Subcutaneous adipose tissue (tissue), 4 donors: Measurements from ENCODE around the gene CFAP77. TPM values are rescaled to one million over a fixed set of nuclear protein-coding genes. Genes with fewer than 3 reads are reported as not detected.

Experiments used
- total RNA-seq, 4 donors: library from RNA; depleted of rRNA; stranded (reverse); fragments of >200 nt; gene quantifications; one replicate each; pipeline ENCODE4 v1.1.0, GENCODE V29; 2016
- TF ChIP-seq, protein P1 (sequence below): fragments of 450-650 bp; IDR thresholded peaks from one replicate; pipeline ENCODE4 v1.5.1; 2016; ENCODE audit warnings: low read depth, mild to moderate bottlenecking, control low read depth, antibody characterized with exemption, moderate library complexity

The CFAP77 gene
- total RNA-seq, 4 donors from 2014 or later, result not detected

GRCh38 chr9:132518626-132519025 is 108.6 kb downstream of the CFAP77 start:
- TF ChIP-seq, protein P1, sequence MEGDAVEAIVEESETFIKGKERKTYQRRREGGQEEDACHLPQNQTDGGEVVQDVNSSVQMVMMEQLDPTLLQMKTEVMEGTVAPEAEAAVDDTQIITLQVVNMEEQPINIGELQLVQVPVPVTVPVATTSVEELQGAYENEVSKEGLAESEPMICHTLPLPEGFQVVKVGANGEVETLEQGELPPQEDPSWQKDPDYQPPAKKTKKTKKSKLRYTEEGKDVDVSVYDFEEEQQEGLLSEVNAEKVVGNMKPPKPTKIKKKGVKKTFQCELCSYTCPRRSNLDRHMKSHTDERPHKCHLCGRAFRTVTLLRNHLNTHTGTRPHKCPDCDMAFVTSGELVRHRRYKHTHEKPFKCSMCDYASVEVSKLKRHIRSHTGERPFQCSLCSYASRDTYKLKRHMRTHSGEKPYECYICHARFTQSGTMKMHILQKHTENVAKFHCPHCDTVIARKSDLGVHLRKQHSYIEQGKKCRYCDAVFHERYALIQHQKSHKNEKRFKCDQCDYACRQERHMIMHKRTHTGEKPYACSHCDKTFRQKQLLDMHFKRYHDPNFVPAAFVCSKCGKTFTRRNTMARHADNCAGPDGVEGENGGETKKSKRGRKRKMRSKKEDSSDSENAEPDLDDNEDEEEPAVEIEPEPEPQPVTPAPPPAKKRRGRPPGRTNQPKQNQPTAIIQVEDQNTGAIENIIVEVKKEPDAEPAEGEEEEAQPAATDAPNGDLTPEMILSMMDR, result no peak

GRCh38 chr9:132519033-132519432 is 109.0 kb downstream of the CFAP77 start:
- TF ChIP-seq, protein P1, result no peak

DNA sequence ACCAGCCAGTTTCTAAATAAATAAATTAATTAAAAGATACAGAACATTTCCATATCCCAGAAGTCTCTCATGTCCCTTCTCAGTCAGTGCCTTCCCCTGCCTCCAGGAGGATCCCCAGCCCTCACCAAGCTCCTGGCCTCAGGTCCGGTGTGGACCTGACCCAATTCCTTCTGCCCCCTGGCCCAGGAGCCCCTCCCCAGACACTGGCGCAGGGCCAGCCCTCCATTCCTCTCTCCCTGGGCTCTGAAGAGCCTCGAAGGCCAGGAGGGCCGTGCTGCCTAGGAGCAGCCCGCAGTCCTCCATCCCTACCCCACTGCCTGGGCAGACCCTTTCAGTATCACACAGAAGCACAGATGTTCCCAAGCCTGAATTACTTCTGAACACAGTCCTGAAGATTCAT is 110.6 kb downstream of the CFAP77 start:
- TF ChIP-seq, protein P1, result no peak

- TF ChIP-seq, protein P1, result no peak
Measured at GRCh38 chr9:132525308-132526023, 115.5 kb downstream of the CFAP77 start.

GRCh38 chr9:132531195-132531594 is 121.2 kb downstream of the CFAP77 start:
- TF ChIP-seq, protein P1, result no peak

DNA sequence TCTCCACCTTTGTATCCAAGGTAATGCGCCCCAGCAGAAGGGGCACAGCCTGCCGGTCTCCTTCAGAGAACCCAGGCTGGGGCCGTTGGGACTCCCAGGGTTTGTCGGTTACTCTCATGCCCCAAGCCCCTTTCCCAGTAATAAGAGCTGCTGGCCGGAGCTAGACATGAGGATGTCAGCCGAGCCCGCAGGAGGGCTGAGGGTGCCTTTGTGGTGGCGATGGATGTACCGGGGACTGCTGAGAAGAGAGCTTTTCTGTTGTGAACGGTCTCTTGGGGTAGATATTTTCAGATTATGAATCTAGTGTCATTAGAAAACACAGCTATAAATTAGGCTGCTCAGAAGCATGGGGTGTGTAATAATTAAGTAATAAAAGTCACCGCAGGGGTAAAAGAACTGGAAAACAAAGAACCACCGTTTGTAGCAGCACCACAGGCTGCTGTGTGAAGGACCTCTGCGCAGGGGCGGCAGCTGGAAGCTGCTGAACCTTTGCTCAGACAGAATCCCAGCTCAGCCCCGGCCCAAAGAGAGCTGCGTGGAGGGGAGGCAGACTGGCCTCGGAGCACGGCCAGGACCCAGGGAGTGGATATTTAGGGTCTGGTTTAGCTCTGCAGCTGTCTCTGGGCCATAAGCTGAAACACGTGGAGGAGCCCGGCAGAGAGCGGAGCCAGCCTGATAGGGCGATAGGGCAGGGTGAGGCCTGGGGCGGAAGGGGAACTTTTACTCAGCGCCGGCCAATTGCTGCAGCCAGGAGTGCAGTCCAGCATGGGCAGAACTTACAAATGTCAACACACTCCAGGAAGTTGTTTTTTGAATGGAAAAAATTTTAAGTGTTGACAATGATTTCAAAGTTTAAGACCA is 121.9 kb downstream of the CFAP77 start:
- TF ChIP-seq, protein P1, result no peak

DNA sequence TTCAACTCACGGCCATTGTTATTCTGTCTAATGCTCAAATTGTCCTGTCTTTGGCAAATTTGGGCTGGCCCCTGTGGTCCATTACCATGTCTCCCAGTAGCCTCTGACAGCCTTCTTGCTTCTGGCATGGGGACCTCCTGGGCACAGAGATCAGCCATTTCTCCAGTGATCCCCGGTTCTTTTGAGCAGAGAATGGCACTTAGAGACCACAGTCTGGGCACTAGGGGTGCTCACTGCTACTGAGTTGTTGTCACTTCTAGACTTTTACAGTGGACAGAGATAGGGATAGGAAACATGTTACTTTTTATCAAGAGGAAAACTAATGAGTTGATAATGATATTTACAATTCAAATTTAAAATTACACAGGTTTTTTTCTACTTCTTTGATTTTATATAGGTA is 124.8 kb downstream of the CFAP77 start:
- TF ChIP-seq, protein P1, result no peak
